ENCODE data around the gene RAB26.
A peak's percentile ranks its signal among the peaks of the same experiment; 100 is the strongest.

RAB26 gene

GRCh38 chr16:2145843-2146242 lies 2.6 kb upstream of the RAB26 start:
- no peak for DNase-seq

GRCh38 chr16:2147378-2147777 lies 1.0 kb upstream of the RAB26 start:
- no peak for DNase-seq

- DNase-seq: no peak
Measured at GRCh38 chr16:2148714-2149629, 547 bp downstream of the RAB26 start.

GRCh38 chr16:2149630-2150417 lies 1.4 kb downstream of the RAB26 start:
- no peak for DNase-seq

- DNase-seq: no peak
Measured at GRCh38 chr16:2150418-2151187, 2.2 kb downstream of the RAB26 start.

- DNase-seq: no peak
Measured at GRCh38 chr16:2151188-2152091, 3.0 kb downstream of the RAB26 start.

- peak; percentile 47 for DNase-seq
Measured at GRCh38 chr16:2152695-2153506, 4.5 kb downstream of the RAB26 start.

GRCh38 chr16:2154533-2155090 lies 6.2 kb downstream of the RAB26 start:
- DNase-seq: no peak

GRCh38 chr16:2155091-2155950 lies 6.9 kb downstream of the RAB26 start, which contains the start of gene TRAF7:
TSS of gene TRAF7 (plus strand) at chr16:2155782. CDS start at chr16:2163921, 8,139 bp downstream.
- peak; percentile 98 for DNase-seq

- peak; percentile 21 for DNase-seq
Measured at GRCh38 chr16:2155977-2156848, 7.8 kb downstream of the RAB26 start.

- DNase-seq: no peak
Measured at GRCh38 chr16:2156849-2157224, 8.4 kb downstream of the RAB26 start.

GRCh38 chr16:2157480-2158261 lies 9.2 kb downstream of the RAB26 start:
- no peak for DNase-seq

GRCh38 chr16:2158262-2158638 lies 9.8 kb downstream of the RAB26 start:
- DNase-seq: no peak

GRCh38 chr16:2159175-2159838 lies 10.9 kb downstream of the RAB26 start:
- no peak for DNase-seq

GRCh38 chr16:2160915-2161551 lies 12.6 kb downstream of the RAB26 start:
- no peak for DNase-seq

GRCh38 chr16:2161911-2162310 lies 13.5 kb downstream of the RAB26 start:
- no peak for DNase-seq

- no peak for DNase-seq
Measured at GRCh38 chr16:2162676-2163118, 14.3 kb downstream of the RAB26 start.
